Superior temporal gyrus (tissue), 1 donor: ENCODE data around the gene NABP1.
A peak's percentile ranks its signal among the peaks of the same experiment; 100 is the strongest.

Experiments used
- DNase-seq: peaks from one replicate; pipeline ENCODE4 v3.0.0-alpha.2; 2016; ENCODE audit errors: extremely low spot score

NABP1 gene

GRCh38 chr2:191680639-191681038 is 2.7 kb downstream of the NABP1 start:
- no peak for DNase-seq

- no peak for DNase-seq
Observed at GRCh38 chr2:191682126-191682525, 4.2 kb downstream of the NABP1 start.

GRCh38 chr2:191686066-191686465 is 8.1 kb downstream of the NABP1 start:
- no peak for DNase-seq

GRCh38 chr2:191686729-191687128 is 8.8 kb downstream of the NABP1 start:
- DNase-seq: no peak

GRCh38 chr2:191687867-191688266 is 9.9 kb downstream of the NABP1 start:
- DNase-seq: no peak

- no peak for DNase-seq
Observed at GRCh38 chr2:191688934-191689695, 11.2 kb downstream of the NABP1 start.

- no peak for DNase-seq
Observed at GRCh38 chr2:191690327-191690726, 12.4 kb downstream of the NABP1 start.

- DNase-seq: peak; percentile 86
Observed at GRCh38 chr2:191691016-191691735, 13.2 kb downstream of the NABP1 start.

GRCh38 chr2:191691898-191692297 is 14.0 kb downstream of the NABP1 start:
- no peak for DNase-seq

GRCh38 chr2:191692502-191693115 is 14.7 kb downstream of the NABP1 start:
- DNase-seq: no peak

- no peak for DNase-seq
Observed at GRCh38 chr2:191693166-191693565, 15.2 kb downstream of the NABP1 start.

- DNase-seq: no peak
Observed at GRCh38 chr2:191693778-191694177, 15.8 kb downstream of the NABP1 start.

- no peak for DNase-seq
Observed at GRCh38 chr2:191696001-191696400, 18.1 kb downstream of the NABP1 start.

- no peak for DNase-seq
Observed at GRCh38 chr2:191696966-191697365, 19.0 kb downstream of the NABP1 start.

GRCh38 chr2:191697870-191698269 is 19.9 kb downstream of the NABP1 start:
- no peak for DNase-seq

GRCh38 chr2:191699341-191699945 is 21.5 kb downstream of the NABP1 start:
- DNase-seq: no peak

GRCh38 chr2:191701029-191701428 is 23.1 kb downstream of the NABP1 start:
- DNase-seq: no peak

- no peak for DNase-seq
Observed at GRCh38 chr2:191701696-191702095, 23.8 kb downstream of the NABP1 start.

- DNase-seq: no peak
Observed at GRCh38 chr2:191703079-191703725, 25.3 kb downstream of the NABP1 start.

- DNase-seq: no peak
Observed at GRCh38 chr2:191705084-191705483, 27.1 kb downstream of the NABP1 start.

- DNase-seq: no peak
Observed at GRCh38 chr2:191705701-191706100, 27.8 kb downstream of the NABP1 start.

- DNase-seq: no peak
Observed at GRCh38 chr2:191706791-191707190, 28.9 kb downstream of the NABP1 start.
